Loucy (cell line): ENCODE measurements around the gene SMYD5.
A peak's percentile ranks its signal among the peaks of the same experiment; 100 is the strongest.

Experiments used
- EZH2phosphoT487 ChIP-seq: fragments of 200-600 bp; IDR thresholded peaks from 2 replicates; pipeline ENCODE4 v1.6.1; 2018; ENCODE audit warnings: antibody characterized with exemption, mild to moderate bottlenecking, moderate library complexity, borderline replicate concordance
- TF ChIP-seq, protein P1 (sequence below): fragments of 200-600 bp; sonication (generic); conservative IDR thresholded peaks from 2 replicates; pipeline ENCODE4 v1.5.1; 2014; ENCODE audit warnings: mild to moderate bottlenecking, antibody characterized with exemption, low read length

DNA sequence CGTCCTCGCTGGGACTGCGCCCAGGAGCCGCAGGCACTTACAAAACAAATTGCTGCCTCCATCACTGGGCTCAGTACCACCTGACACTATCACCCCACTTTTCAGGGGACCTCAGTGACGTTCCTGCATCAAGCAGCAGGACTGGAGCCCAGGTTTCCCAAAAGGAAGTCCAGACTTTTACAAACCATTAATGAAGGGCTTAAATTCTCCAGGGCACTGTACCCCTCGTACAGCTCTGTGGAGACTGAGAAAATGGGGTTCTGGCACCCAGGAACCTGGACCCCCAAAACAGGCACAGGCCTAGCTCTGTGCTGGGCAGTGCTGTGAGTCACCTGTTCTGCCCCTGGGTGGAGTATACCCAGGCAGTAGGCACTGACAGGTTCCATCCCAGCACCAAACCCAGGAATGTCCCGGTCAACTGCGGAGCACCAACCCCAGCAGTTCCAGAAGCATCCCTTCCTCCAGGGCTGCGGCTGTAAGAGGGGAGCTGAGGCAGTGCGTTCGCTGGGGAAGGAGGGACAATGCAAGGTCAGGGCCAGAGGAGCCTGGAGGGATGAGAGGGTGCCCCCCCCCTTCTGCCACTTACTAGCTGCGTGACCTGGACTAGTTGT lies 36.3 kb upstream of the SMYD5 start:
- TF ChIP-seq, protein P1, sequence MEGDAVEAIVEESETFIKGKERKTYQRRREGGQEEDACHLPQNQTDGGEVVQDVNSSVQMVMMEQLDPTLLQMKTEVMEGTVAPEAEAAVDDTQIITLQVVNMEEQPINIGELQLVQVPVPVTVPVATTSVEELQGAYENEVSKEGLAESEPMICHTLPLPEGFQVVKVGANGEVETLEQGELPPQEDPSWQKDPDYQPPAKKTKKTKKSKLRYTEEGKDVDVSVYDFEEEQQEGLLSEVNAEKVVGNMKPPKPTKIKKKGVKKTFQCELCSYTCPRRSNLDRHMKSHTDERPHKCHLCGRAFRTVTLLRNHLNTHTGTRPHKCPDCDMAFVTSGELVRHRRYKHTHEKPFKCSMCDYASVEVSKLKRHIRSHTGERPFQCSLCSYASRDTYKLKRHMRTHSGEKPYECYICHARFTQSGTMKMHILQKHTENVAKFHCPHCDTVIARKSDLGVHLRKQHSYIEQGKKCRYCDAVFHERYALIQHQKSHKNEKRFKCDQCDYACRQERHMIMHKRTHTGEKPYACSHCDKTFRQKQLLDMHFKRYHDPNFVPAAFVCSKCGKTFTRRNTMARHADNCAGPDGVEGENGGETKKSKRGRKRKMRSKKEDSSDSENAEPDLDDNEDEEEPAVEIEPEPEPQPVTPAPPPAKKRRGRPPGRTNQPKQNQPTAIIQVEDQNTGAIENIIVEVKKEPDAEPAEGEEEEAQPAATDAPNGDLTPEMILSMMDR = peak; percentile 27; the same call in 1 of the 2 replicates
- TF ChIP-seq EZH2phosphoT487 = no peak
